Mucosa of descending colon (tissue), 3 donors: ENCODE data around the gene ACKR4. TPM values are rescaled to one million over a fixed set of nuclear protein-coding genes. Genes with fewer than 3 reads are reported as not detected.
"Not testable (repeated sequence)": the region's sequence is repeated elsewhere in the genome, so short reads cannot be mapped to it uniquely, and the experiment has no call there.

Experiments used
- ATAC-seq: fragments of 200-7000 bp; cut with Tn5 transposase; one replicate; pipeline ENCODE4 v1.9.1; 2020; ENCODE audit warnings: mild to moderate bottlenecking, moderate library complexity
- DNase-seq, 3 donors: peaks; one replicate each; pipeline ENCODE4 v3.0.0-alpha.2; 2020
- H3K36me3 ChIP-seq: fragments of 200-600 bp; one replicate; pipeline ENCODE4 v1.8.0; 2021; ENCODE audit warnings: low read depth, mild to moderate bottlenecking
- H3K4me1 ChIP-seq: fragments of 200-600 bp; one replicate; pipeline ENCODE4 v1.8.0; 2021; ENCODE audit warnings: low read depth, mild to moderate bottlenecking
- H3K4me3 ChIP-seq: fragments of 200-600 bp; one replicate; pipeline ENCODE4 v1.8.0; 2021; ENCODE audit warnings: mild to moderate bottlenecking
- H3K9me3 ChIP-seq: fragments of 200-600 bp; one replicate; pipeline ENCODE4 v1.8.0; 2021; ENCODE audit warnings: mild to moderate bottlenecking
- intact Hi-C, 2 donors: fragments of 100-400 bp; cut with DNase I in 1 of 2; cut with micrococcal nuclease in 1 of 2; formaldehyde crosslinking; loops; one replicate each; pipeline versions ENCODE4 v1.11.0 to v1.11.1; 2022; cut with DNase I, micrococcal nuclease
- total RNA-seq, 3 donors: library from RNA; stranded (reverse); fragmentation: NEBNext Ultra II Directional in 2 of 3; extraction: Animal tissue kit (Norgen Biotek cat#: 25700) in 2 of 3; gene quantifications; one replicate each; pipeline versions ENCODE4 v1.2.1 to v1.2.4, GENCODE V29; 2021 to 2023
- TF ChIP-seq, protein P1 (sequence below): fragments of 200-600 bp; IDR thresholded peaks from one replicate; pipeline ENCODE4 v1.8.0; 2022; ENCODE audit warnings: antibody characterized with exemption, mild to moderate bottlenecking
- donor health status: DM: no; HTN: no; CAD: no; lungs with moderate emphysema.
- donor health status: DM: no; HTN: no; CAD: no.
- donor health status: DM: no; HTN: yes; CAD: no.

ACKR4 gene
- total RNA-seq, 3 donors from 2014 or later, result 0.90 to 3.3 (median 2.2) TPM

DNA sequence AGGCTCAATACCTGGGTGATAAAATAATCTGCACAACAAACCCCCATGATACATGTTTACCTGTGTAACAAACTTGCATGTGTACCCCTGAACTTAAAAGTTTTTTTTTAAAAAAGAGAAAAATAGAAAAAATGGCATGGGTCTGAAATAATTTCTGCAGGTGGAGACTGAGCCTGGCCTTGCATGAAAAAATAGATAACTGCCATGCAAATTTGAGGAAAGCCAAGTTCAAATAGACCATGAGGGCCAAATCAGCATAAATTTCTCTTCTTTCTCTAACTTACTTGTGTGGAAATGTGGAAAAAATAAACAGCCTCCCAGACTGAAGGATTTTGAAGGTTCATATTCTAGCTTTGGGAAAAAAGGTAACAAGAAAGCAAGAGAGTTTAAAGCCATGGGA is 744 bp upstream of the ACKR4 start:
- ATAC-seq, result no peak
- TF ChIP-seq, protein P1, sequence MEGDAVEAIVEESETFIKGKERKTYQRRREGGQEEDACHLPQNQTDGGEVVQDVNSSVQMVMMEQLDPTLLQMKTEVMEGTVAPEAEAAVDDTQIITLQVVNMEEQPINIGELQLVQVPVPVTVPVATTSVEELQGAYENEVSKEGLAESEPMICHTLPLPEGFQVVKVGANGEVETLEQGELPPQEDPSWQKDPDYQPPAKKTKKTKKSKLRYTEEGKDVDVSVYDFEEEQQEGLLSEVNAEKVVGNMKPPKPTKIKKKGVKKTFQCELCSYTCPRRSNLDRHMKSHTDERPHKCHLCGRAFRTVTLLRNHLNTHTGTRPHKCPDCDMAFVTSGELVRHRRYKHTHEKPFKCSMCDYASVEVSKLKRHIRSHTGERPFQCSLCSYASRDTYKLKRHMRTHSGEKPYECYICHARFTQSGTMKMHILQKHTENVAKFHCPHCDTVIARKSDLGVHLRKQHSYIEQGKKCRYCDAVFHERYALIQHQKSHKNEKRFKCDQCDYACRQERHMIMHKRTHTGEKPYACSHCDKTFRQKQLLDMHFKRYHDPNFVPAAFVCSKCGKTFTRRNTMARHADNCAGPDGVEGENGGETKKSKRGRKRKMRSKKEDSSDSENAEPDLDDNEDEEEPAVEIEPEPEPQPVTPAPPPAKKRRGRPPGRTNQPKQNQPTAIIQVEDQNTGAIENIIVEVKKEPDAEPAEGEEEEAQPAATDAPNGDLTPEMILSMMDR, result no peak

DNA sequence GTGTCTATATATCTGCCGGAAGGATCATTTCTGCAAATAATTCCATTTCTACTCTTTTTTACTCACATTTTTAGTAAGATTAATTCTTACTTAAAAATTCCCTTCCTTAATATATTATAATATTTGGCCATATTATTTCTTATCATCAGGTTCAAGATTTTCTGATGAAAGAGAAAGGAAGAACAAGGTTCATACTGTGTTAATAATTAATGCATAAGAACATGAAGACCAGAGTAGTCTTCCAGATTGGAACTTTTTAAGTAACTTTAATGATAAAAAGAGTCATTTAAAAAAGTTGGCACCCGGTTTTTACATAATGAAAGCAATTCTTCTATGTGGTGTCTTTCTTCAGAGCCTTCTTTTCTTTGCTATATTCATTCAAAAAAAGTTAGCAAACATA is 590 bp downstream of the ACKR4 start:
- Histone ChIP-seq H3K9me3 (no peaks in the 10 kb centered on the region), H3K4me3 (no peak overlapping the region), H3K4me1 (no peaks in the 10 kb centered on the region), H3K36me3 (no peaks in the 10 kb centered on the region)
- ATAC-seq (no peak), DNase-seq (no peak)
- TF ChIP-seq, protein P1, result no peak
- intact Hi-C loops, result no loop called here

More for the DNA sequence above, 744 bp upstream of the ACKR4 start:
- H3K36me3 ChIP-seq, result no peaks in the 10 kb centered on the region
- H3K9me3 ChIP-seq, result no peaks in the 10 kb centered on the region
- no peak for DNase-seq
- H3K4me1 ChIP-seq, result no peaks in the 10 kb centered on the region
- intact Hi-C loops, result no loop called here
- H3K4me3 ChIP-seq, result no peak overlapping the region

DNA sequence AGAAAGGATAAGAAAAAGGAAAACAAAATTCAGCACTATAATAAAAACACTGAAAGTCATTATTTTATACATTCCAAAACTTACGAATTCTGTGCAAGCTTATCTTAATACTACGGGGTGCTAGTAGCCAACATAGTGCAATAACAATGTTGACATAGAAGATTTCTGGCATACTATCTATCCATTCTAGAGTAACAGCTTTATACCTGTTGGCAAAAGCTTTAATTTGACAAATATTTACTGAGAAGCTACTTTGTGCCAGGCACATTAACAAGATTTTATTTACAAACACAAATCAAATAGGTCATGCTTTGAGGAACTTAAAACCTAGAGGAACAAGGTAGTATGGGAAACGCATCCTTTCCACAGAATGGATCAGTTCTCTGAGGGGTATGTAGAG is 1.1 kb downstream of the ACKR4 start:
- ATAC-seq (no peak), DNase-seq (no peak)
- H3K4me1 ChIP-seq, result no peaks in the 10 kb centered on the region
- intact Hi-C loops, result no loop called here
- H3K4me3 ChIP-seq, result no peak overlapping the region
- no peaks in the 10 kb centered on the region for H3K36me3 ChIP-seq
- TF ChIP-seq, protein P1, result no peak
- H3K9me3 ChIP-seq, result no peaks in the 10 kb centered on the region

DNA sequence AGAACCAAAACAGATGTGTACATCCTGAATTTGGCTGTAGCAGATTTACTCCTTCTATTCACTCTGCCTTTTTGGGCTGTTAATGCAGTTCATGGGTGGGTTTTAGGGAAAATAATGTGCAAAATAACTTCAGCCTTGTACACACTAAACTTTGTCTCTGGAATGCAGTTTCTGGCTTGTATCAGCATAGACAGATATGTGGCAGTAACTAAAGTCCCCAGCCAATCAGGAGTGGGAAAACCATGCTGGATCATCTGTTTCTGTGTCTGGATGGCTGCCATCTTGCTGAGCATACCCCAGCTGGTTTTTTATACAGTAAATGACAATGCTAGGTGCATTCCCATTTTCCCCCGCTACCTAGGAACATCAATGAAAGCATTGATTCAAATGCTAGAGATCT is 3.5 kb downstream of the ACKR4 start:
- ATAC-seq, intact Hi-C loops, H3K36me3 ChIP-seq, H3K4me3 ChIP-seq, H3K9me3 ChIP-seq, DNase-seq, H3K4me1 ChIP-seq: not testable (repeated sequence)

DNA sequence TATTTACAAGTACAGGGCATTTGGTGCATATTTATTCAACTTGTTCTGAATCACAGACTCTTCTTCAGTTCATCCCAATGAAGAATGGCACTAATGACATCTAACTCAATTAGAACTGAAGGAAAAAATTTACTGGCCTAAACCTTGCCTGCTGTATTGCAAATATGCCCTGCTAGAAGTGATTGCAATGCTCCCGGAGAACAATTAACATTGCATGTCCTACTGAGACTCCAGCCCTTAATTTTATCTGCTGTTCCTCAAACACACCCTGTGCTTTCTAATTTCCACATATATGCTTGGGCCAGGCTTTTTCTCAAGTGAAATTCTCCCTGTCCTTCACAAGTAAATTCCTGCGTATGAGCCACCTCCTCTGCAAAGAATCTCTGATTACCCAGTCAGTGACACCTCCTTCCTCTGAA is 8.3 kb downstream of the ACKR4 start:
- ATAC-seq (no peak), DNase-seq (no peak)
- Histone ChIP-seq H3K4me1 (no peaks in the 10 kb centered on the region), H3K36me3 (no peaks in the 10 kb centered on the region), H3K9me3 (no peaks in the 10 kb centered on the region), H3K4me3 (no peak overlapping the region)
- TF ChIP-seq, protein P1, result no peak
- intact Hi-C loops, result no loop called here

DNA sequence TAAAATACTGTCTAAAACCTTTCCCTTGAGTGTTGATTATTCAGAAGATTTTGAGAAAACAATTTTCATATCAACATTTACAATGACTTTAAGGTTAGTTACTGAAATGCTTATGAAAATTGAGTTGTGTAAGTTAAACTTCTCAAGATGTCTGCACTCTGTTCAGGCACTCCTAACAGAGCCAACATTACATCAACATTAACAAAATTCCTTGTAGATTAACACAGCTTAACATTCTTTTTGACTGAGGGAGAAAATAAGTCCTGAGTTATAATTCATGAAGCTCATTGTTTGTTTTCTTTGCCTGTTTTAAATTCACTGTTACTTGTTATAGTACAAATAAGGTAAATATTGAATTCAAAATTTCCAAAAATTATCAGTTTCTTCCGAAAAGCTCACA is 9.0 kb downstream of the ACKR4 start:
- Histone ChIP-seq H3K9me3 (no peaks in the 10 kb centered on the region), H3K4me1 (no peaks in the 10 kb centered on the region), H3K4me3 (no peak overlapping the region), H3K36me3 (no peaks in the 10 kb centered on the region)
- TF ChIP-seq, protein P1, result no peak
- intact Hi-C loops, result no loop called here
- no peak for ATAC-seq
- no peak for DNase-seq

DNA sequence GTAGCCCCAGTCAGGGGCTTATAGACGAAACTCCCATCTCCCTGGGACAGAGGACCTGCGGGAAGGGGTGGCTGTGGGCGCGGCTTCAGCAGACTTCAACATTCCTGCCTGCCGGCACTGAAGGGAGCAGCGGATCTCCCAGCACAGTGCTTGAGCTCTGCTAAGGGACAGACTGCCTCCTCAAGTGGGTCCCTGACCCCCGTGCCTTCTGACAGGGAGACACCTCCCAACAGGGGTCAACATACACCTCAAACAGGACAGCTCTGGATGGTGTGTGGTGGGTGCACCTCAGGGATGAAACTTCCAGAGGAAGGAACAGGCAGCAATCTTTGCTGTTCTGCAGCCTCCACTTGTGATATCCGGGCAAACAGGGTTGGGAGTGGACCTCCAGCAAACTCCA is 9.6 kb downstream of the ACKR4 start:
- H3K4me3 ChIP-seq, ATAC-seq, DNase-seq, H3K4me1 ChIP-seq, H3K36me3 ChIP-seq, intact Hi-C loops, H3K9me3 ChIP-seq: not testable (repeated sequence)

DNA sequence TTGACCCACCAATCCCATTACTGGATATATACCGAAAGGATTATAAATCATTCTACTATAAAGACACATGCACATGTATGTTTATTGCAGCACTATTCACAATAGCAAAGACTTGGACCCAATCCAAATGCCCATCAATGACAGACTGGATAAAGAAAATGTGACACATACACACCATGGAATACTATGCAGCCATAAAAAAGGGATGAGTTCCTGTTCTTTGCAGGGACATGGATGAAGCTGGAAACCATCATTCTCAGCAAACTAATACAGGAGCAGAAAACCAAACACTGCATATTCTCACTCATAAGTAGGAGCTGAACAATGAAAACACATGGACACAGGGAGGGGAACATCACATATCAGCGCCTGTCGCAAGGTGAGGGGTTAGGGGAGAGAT is 18.2 kb downstream of the ACKR4 start:
- ATAC-seq, intact Hi-C loops, DNase-seq, H3K4me1 ChIP-seq, H3K36me3 ChIP-seq, H3K4me3 ChIP-seq, H3K9me3 ChIP-seq: not testable (repeated sequence)
